HG03159 (cell line): Measurements from ENCODE around the gene POLRMT.
A peak's percentile ranks its signal among the peaks of the same experiment; 100 is the strongest.
"Not testable (repeated sequence)": the region's sequence is repeated elsewhere in the genome, so short reads cannot be mapped to it uniquely, and the experiment has no call there.

Experiments used
- ATAC-seq: cut with Tn5 transposase; IDR thresholded peaks from one replicate; pipeline ENCODE4 v1.9.1; 2021; ENCODE audit warnings: mild to moderate bottlenecking, moderate library complexity; ENCODE audit not compliant: unreplicated experiment

The POLRMT gene

GRCh38 chr19:633068-633785 lies at the start of gene POLRMT:
Gene POLRMT, minus strand, starts transcription at chr19:633537. Its CDS starts 25 bp downstream, at chr19:633512.
- peak; percentile 72 for ATAC-seq

GRCh38 chr19:682678-683320 lies 49.5 kb upstream of the POLRMT start:
- no peak for ATAC-seq

GRCh38 chr19:681029-682019 lies 48.0 kb upstream of the POLRMT start:
- no peak for ATAC-seq

- ATAC-seq = peak; percentile 71
Observed at GRCh38 chr19:680287-681028, 47.1 kb upstream of the POLRMT start.

- peak; percentile 9 for ATAC-seq
Observed at GRCh38 chr19:679418-680286, 46.3 kb upstream of the POLRMT start.

- no peak for ATAC-seq
Observed at GRCh38 chr19:678791-679388, 45.6 kb upstream of the POLRMT start.

- ATAC-seq = no peak
Observed at GRCh38 chr19:677601-678436, 44.5 kb upstream of the POLRMT start.

GRCh38 chr19:677201-677600 lies 43.9 kb upstream of the POLRMT start:
- no peak for ATAC-seq

- ATAC-seq = no peak
Observed at GRCh38 chr19:676339-677105, 43.2 kb upstream of the POLRMT start, which contains the start of gene FSTL3. Gene FSTL3, plus strand, starts transcription at chr19:676392. Its CDS starts 32 bp downstream, at chr19:676424.

- no peak for ATAC-seq
Observed at GRCh38 chr19:676007-676338, 42.6 kb upstream of the POLRMT start.

- ATAC-seq = no peak
Observed at GRCh38 chr19:674282-675151, 41.2 kb upstream of the POLRMT start.

GRCh38 chr19:670609-671075 lies 37.3 kb upstream of the POLRMT start:
- no peak for ATAC-seq

GRCh38 chr19:668675-669434 lies 35.5 kb upstream of the POLRMT start:
- not testable (repeated sequence) for ATAC-seq

GRCh38 chr19:666985-667573 lies 33.7 kb upstream of the POLRMT start:
- ATAC-seq = not testable (repeated sequence)

- no peak for ATAC-seq
Observed at GRCh38 chr19:664913-665443, 31.6 kb upstream of the POLRMT start.
